Stimulated activated naive CD8-positive, alpha-beta T cell treated with anti-CD3 and anti-CD28 coated beads, Interleukin-15, amount 100 ng/mL, for 72 hours (primary cell): ENCODE data around the gene EPHB4.
"Not testable (repeated sequence)": the region's sequence is repeated elsewhere in the genome, so short reads cannot be mapped to it uniquely, and the experiment has no call there.

ENCODE experiments used
- ATAC-seq: fragments of 150-1000 bp; cut with Tn5 transposase; 2 replicates; pipeline ENCODE4 v1.10.0; 2021; ENCODE audit warnings: mild to moderate bottlenecking, moderate library complexity
- DNase-seq, 2 donors: peaks; one replicate each; pipeline ENCODE4 v3.0.0; 2021 to 2022
- H3K27ac Mint-ChIP-seq, 2 donors: one replicate each; pipeline ENCODE4 v1.8.0; 2022; ENCODE audit warnings: mild to moderate bottlenecking in 2 of 2, mixed read lengths in 2 of 2, moderate library complexity in 2 of 2
- H3K27me3 Mint-ChIP-seq: one replicate; pipeline ENCODE4 v1.8.0; 2022; ENCODE audit warnings: mixed read lengths
- H3K4me1 Mint-ChIP-seq: one replicate; pipeline ENCODE4 v1.8.0; 2022; ENCODE audit warnings: mild to moderate bottlenecking, mixed read lengths
- H3K4me3 Mint-ChIP-seq, 2 donors: one replicate each; pipeline ENCODE4 v1.8.0; 2022; ENCODE audit warnings: mild to moderate bottlenecking in 2 of 2, mixed read lengths in 2 of 2, moderate library complexity in 1 of 2
- H3K9me3 Mint-ChIP-seq, 2 donors: one replicate each; pipeline ENCODE4 v1.8.0; 2022; ENCODE audit warnings: mixed read lengths in 2 of 2

Gene EPHB4

GRCh38 chr7:100860702-100861615 is 33.6 kb upstream of the EPHB4 start:
- ATAC-seq: no peak
- H3K4me3 Mint-ChIP-seq: no peak overlapping the region
- no peaks in the 10 kb centered on the region for H3K9me3 Mint-ChIP-seq
- peaks cover 14% of the 10 kb centered on the region for H3K4me1 Mint-ChIP-seq
- DNase-seq: no peak
- H3K27me3 Mint-ChIP-seq: no peaks in the 10 kb centered on the region
- H3K27ac Mint-ChIP-seq: no peak overlapping the region

- peak overlapping the region in 1 of 2 donors; percentile 65 for H3K27ac Mint-ChIP-seq
- peaks cover 15% of the 10 kb centered on the region for H3K4me1 Mint-ChIP-seq
- no peaks in the 10 kb centered on the region for H3K9me3 Mint-ChIP-seq
- ATAC-seq: no peak
- no peaks in the 10 kb centered on the region for H3K27me3 Mint-ChIP-seq
- no peak for DNase-seq
- no peak overlapping the region for H3K4me3 Mint-ChIP-seq
Observed at GRCh38 chr7:100859856-100860255, 32.5 kb upstream of the EPHB4 start.

- ATAC-seq (no peak), DNase-seq (no peak)
- H3K4me1 Mint-ChIP-seq: peaks cover 44% of the 10 kb centered on the region
- H3K27me3 Mint-ChIP-seq: no peaks in the 10 kb centered on the region
- H3K9me3 Mint-ChIP-seq: no peaks in the 10 kb centered on the region
- H3K27ac Mint-ChIP-seq: no peak overlapping the region
- H3K4me3 Mint-ChIP-seq: no peak overlapping the region
Observed at GRCh38 chr7:100856871-100857282, 29.6 kb upstream of the EPHB4 start.

GRCh38 chr7:100855515-100855914 is 28.2 kb upstream of the EPHB4 start:
- DNase-seq (no peak), ATAC-seq (no peak)
- Mint-ChIP-seq H3K4me3 (no peak overlapping the region), H3K9me3 (no peaks in the 10 kb centered on the region), H3K4me1 (peaks cover 52% of the 10 kb centered on the region), H3K27me3 (no peaks in the 10 kb centered on the region), H3K27ac (no peak overlapping the region)

GRCh38 chr7:100854899-100855298 is 27.6 kb upstream of the EPHB4 start:
- DNase-seq, H3K27me3 Mint-ChIP-seq, H3K27ac Mint-ChIP-seq, H3K4me3 Mint-ChIP-seq, H3K9me3 Mint-ChIP-seq, ATAC-seq: not testable (repeated sequence)
- H3K4me1 Mint-ChIP-seq: peaks cover 52% of the 10 kb centered on the region

GRCh38 chr7:100854146-100854895 is 27.0 kb upstream of the EPHB4 start:
- Mint-ChIP-seq H3K27ac (no peak overlapping the region), H3K9me3 (no peaks in the 10 kb centered on the region), H3K27me3 (no peaks in the 10 kb centered on the region), H3K4me1 (peaks cover 52% of the 10 kb centered on the region), H3K4me3 (peak overlapping the region in 1 of 2 donors; percentile 99)
- DNase-seq (no peak), ATAC-seq (no peak)

- H3K4me1 Mint-ChIP-seq: peaks cover 52% of the 10 kb centered on the region
- peak within 1 kb of the TSS; percentile 85 to 99 for H3K4me3 Mint-ChIP-seq
- peak; percentile 85 to 86 for DNase-seq
- peak within 1 kb of the TSS; percentile 50 to 88 for H3K27ac Mint-ChIP-seq
- no peaks in the 10 kb centered on the region for H3K27me3 Mint-ChIP-seq
- peak; percentile 98 for ATAC-seq
- no peaks in the 10 kb centered on the region for H3K9me3 Mint-ChIP-seq
Observed at GRCh38 chr7:100852048-100852872, 24.9 kb upstream of the EPHB4 start, which contains the start of gene SLC12A9. Gene SLC12A9, plus strand, starts transcription at chr7:100852713. Its CDS starts 1,485 bp downstream, at chr7:100854198.

GRCh38 chr7:100847360-100847759 is 20.0 kb upstream of the EPHB4 start:
- no peaks in the 10 kb centered on the region for H3K27me3 Mint-ChIP-seq
- H3K9me3 Mint-ChIP-seq: no peaks in the 10 kb centered on the region
- H3K27ac Mint-ChIP-seq: no peak overlapping the region
- peaks cover 13% of the 10 kb centered on the region for H3K4me1 Mint-ChIP-seq
- H3K4me3 Mint-ChIP-seq: no peak overlapping the region
- DNase-seq (no peak), ATAC-seq (no peak)

GRCh38 chr7:100840470-100841100 is 13.3 kb upstream of the EPHB4 start:
- no peak overlapping the region for H3K27ac Mint-ChIP-seq
- DNase-seq: no peak

GRCh38 chr7:100839361-100839760 is 12.0 kb upstream of the EPHB4 start:
- no peak overlapping the region for H3K4me3 Mint-ChIP-seq
- no peak for ATAC-seq
- no peak overlapping the region for H3K27ac Mint-ChIP-seq
- no peaks in the 10 kb centered on the region for H3K9me3 Mint-ChIP-seq
- no peaks in the 10 kb centered on the region for H3K27me3 Mint-ChIP-seq
- no peak for DNase-seq
- peaks cover 7% of the 10 kb centered on the region for H3K4me1 Mint-ChIP-seq

More at GRCh38 chr7:100840470-100841100, 13.3 kb upstream of the EPHB4 start:
- Mint-ChIP-seq H3K27me3 (no peaks in the 10 kb centered on the region), H3K4me3 (no peak overlapping the region), H3K9me3 (no peaks in the 10 kb centered on the region), H3K4me1 (peaks cover 7% of the 10 kb centered on the region)
- no peak for ATAC-seq

- H3K4me1 Mint-ChIP-seq: peaks cover 7% of the 10 kb centered on the region
- H3K27me3 Mint-ChIP-seq: no peaks in the 10 kb centered on the region
- peak overlapping the region; percentile 67 to 80 for H3K4me3 Mint-ChIP-seq
- H3K9me3 Mint-ChIP-seq: no peaks in the 10 kb centered on the region
- peak overlapping the region; percentile 84 to 94 for H3K27ac Mint-ChIP-seq
- DNase-seq: peak; percentile 61 to 74
- peak; percentile 93 for ATAC-seq
Observed at GRCh38 chr7:100837099-100837836, 9.9 kb upstream of the EPHB4 start.

- Mint-ChIP-seq H3K27ac (peak overlapping the region in 1 of 2 donors; percentile 94), H3K4me1 (peaks cover 7% of the 10 kb centered on the region), H3K27me3 (no peaks in the 10 kb centered on the region), H3K9me3 (no peaks in the 10 kb centered on the region), H3K4me3 (peak overlapping the region; percentile 67 to 80)
- ATAC-seq (no peak), DNase-seq (no peak)
Observed at GRCh38 chr7:100836812-100837098, 9.4 kb upstream of the EPHB4 start.

GRCh38 chr7:100835903-100836811 is 8.8 kb upstream of the EPHB4 start:
- Mint-ChIP-seq H3K9me3 (no peaks in the 10 kb centered on the region), H3K27me3 (no peaks in the 10 kb centered on the region), H3K27ac (peak overlapping the region in 1 of 2 donors; percentile 76), H3K4me1 (peaks cover 7% of the 10 kb centered on the region), H3K4me3 (peak overlapping the region in 1 of 2 donors; percentile 20)
- ATAC-seq (no peak), DNase-seq (no peak)

- Mint-ChIP-seq H3K9me3 (no peaks in the 10 kb centered on the region), H3K4me1 (peaks cover 20% of the 10 kb centered on the region), H3K27me3 (peaks cover 25% of the 10 kb centered on the region), H3K4me3 (no peak overlapping the region), H3K27ac (no peak overlapping the region)
- ATAC-seq (no peak), DNase-seq (no peak)
Observed at GRCh38 chr7:100832281-100832633, 4.9 kb upstream of the EPHB4 start.
